Natural killer cell treated with Interleukin-12 subunit alpha and Interleukin-12 subunit beta and Interleukin-15 and Interleukin-18, amount 100 ng/mL, for 72 hours (primary cell): Measurements from ENCODE around the gene IPO4. TPM values are rescaled to one million over a fixed set of nuclear protein-coding genes. Genes with fewer than 3 reads are reported as not detected.

Source experiments
- ATAC-seq, 2 donors: fragments of 150-1000 bp; cut with Tn5 transposase in 1 of 2; sonication (Bioruptor Pico), chemical (Tn5 transposase) in 1 of 2; 2 replicates each; pipeline ENCODE4 v1.10.0; 2021
- DNase-seq: peaks from one replicate; pipeline ENCODE4 v3.0.0; 2022; ENCODE audit warnings: low spot score
- H3K27ac Mint-ChIP-seq, 2 donors: 1 replicate in 1 of 2; 2 replicates in 1 of 2; pipeline ENCODE4 v1.8.0; 2022; ENCODE audit warnings: mixed read lengths in 2 of 2, mild to moderate bottlenecking in 1 of 2, moderate library complexity in 1 of 2
- H3K27me3 Mint-ChIP-seq, 2 donors: 1 replicate in 1 of 2; 2 replicates in 1 of 2; pipeline ENCODE4 v1.8.0; 2022; ENCODE audit warnings: mixed read lengths in 2 of 2
- H3K36me3 Mint-ChIP-seq: one replicate; pipeline ENCODE4 v1.8.0; 2022; ENCODE audit warnings: mixed read lengths
- H3K4me1 Mint-ChIP-seq, 2 donors: 1 replicate in 1 of 2; 2 replicates in 1 of 2; pipeline ENCODE4 v1.8.0; 2022; ENCODE audit warnings: low read depth in 2 of 2, mixed read lengths in 2 of 2, mild to moderate bottlenecking in 1 of 2
- H3K4me3 Mint-ChIP-seq: one replicate; pipeline ENCODE4 v1.8.0; 2022; ENCODE audit warnings: mixed read lengths
- H3K9me3 Mint-ChIP-seq: 2 replicates; pipeline ENCODE4 v1.8.0; 2022; ENCODE audit warnings: mixed read lengths
- total RNA-seq, 2 donors: library from RNA; stranded (reverse); gene quantifications; one replicate each; pipeline ENCODE4 v1.2.3, GENCODE V29; 2022

The IPO4 gene
- total RNA-seq, 2 donors from 2014 or later, result 52.8 to 145 TPM

- Mint-ChIP-seq H3K9me3 (no peaks in the 10 kb centered on the region), H3K27ac (no peak overlapping the region), H3K27me3 (no peaks in the 10 kb centered on the region), H3K4me1 (peaks cover 0 to 16% of the 10 kb centered on the region in 2 donors), H3K4me3 (no peak overlapping the region), H3K36me3 (peaks cover 6% of the 10 kb centered on the region)
- no peak for ATAC-seq
- DNase-seq, result no peak
These were observed 9.2 kb downstream of the IPO4 start for GRCh38 chr14:24179294-24179960.

- DNase-seq (no peak), ATAC-seq (no peak)
- Mint-ChIP-seq H3K27ac (no peak overlapping the region), H3K9me3 (no peaks in the 10 kb centered on the region), H3K27me3 (no peaks in the 10 kb centered on the region), H3K4me1 (peaks cover 0 to 16% of the 10 kb centered on the region in 2 donors), H3K4me3 (no peak overlapping the region), H3K36me3 (peaks cover 6% of the 10 kb centered on the region)
These were observed 10.0 kb downstream of the IPO4 start for GRCh38 chr14:24178399-24179178.

GRCh38 chr14:24177891-24178290 is 10.7 kb downstream of the IPO4 start:
- Mint-ChIP-seq H3K27me3 (no peaks in the 10 kb centered on the region), H3K9me3 (no peaks in the 10 kb centered on the region), H3K4me3 (no peak overlapping the region), H3K4me1 (peaks cover 0 to 16% of the 10 kb centered on the region in 2 donors), H3K27ac (no peak overlapping the region), H3K36me3 (peaks cover 6% of the 10 kb centered on the region)
- no peak for DNase-seq
- no peak for ATAC-seq

- no peaks in the 10 kb centered on the region for H3K9me3 Mint-ChIP-seq
- no peaks in the 10 kb centered on the region for H3K27me3 Mint-ChIP-seq
- H3K27ac Mint-ChIP-seq, result no peak overlapping the region
- no peak overlapping the region for H3K4me3 Mint-ChIP-seq
- H3K4me1 Mint-ChIP-seq, result peaks cover 0 to 11% of the 10 kb centered on the region in 2 donors
- ATAC-seq (no peak), DNase-seq (no peak)
- peaks cover 6% of the 10 kb centered on the region for H3K36me3 Mint-ChIP-seq
These were observed 11.4 kb downstream of the IPO4 start for GRCh38 chr14:24177041-24177825.

- H3K9me3 Mint-ChIP-seq, result no peaks in the 10 kb centered on the region
- H3K36me3 Mint-ChIP-seq, result peaks cover 6% of the 10 kb centered on the region
- H3K4me3 Mint-ChIP-seq, result no peak overlapping the region
- no peaks in the 10 kb centered on the region for H3K27me3 Mint-ChIP-seq
- H3K27ac Mint-ChIP-seq, result no peak overlapping the region
- DNase-seq, result no peak
- ATAC-seq, result no peak
- H3K4me1 Mint-ChIP-seq, result peaks cover 1 to 15% of the 10 kb centered on the region in 2 donors
These were observed 12.0 kb downstream of the IPO4 start for GRCh38 chr14:24176599-24176998.

GRCh38 chr14:24172871-24173281 is 15.7 kb downstream of the IPO4 start:
- H3K27ac Mint-ChIP-seq, result peak overlapping the region in 1 of 2 donors; percentile 56
- DNase-seq (no peak), ATAC-seq (no peak)
- peak overlapping the region; percentile 44 for H3K4me3 Mint-ChIP-seq
- peaks cover 8% of the 10 kb centered on the region for H3K36me3 Mint-ChIP-seq
- H3K4me1 Mint-ChIP-seq, result peaks cover 13 to 16% of the 10 kb centered on the region in 2 donors
- no peaks in the 10 kb centered on the region for H3K27me3 Mint-ChIP-seq
- H3K9me3 Mint-ChIP-seq, result no peaks in the 10 kb centered on the region

GRCh38 chr14:24172261-24172860 is 16.3 kb downstream of the IPO4 start:
- H3K4me3 Mint-ChIP-seq, result peak overlapping the region; percentile 81
- peaks cover 18 to 20% of the 10 kb centered on the region in 2 donors for H3K4me1 Mint-ChIP-seq
- H3K9me3 Mint-ChIP-seq, result no peaks in the 10 kb centered on the region
- H3K27ac Mint-ChIP-seq, result peak overlapping the region in 1 of 2 donors; percentile 56
- ATAC-seq, result no peak
- no peak for DNase-seq
- H3K27me3 Mint-ChIP-seq, result no peaks in the 10 kb centered on the region
- H3K36me3 Mint-ChIP-seq, result peaks cover 13% of the 10 kb centered on the region

GRCh38 chr14:24171422-24172260 is 17.0 kb downstream of the IPO4 start, which contains the start of gene REC8:
Gene REC8 (plus strand): TSS chr14:24172080. CDS start chr14:24172553, 473 bp downstream.
- DNase-seq (peak; percentile 76), ATAC-seq (peak; percentile 83 to 86)
- Mint-ChIP-seq H3K4me3 (peak within 1 kb of the TSS; percentile 81), H3K4me1 (peaks cover 19 to 21% of the 10 kb centered on the region in 2 donors), H3K9me3 (no peaks in the 10 kb centered on the region), H3K27me3 (no peaks in the 10 kb centered on the region), H3K27ac (peak within 1 kb of the TSS; percentile 56 to 74), H3K36me3 (peaks cover 15% of the 10 kb centered on the region)

GRCh38 chr14:24167469-24168114 is 21.0 kb downstream of the IPO4 start:
- DNase-seq (no peak), ATAC-seq (no peak)
- Mint-ChIP-seq H3K4me3 (no peak overlapping the region), H3K4me1 (peaks cover 27 to 44% of the 10 kb centered on the region in 2 donors), H3K27me3 (no peaks in the 10 kb centered on the region), H3K36me3 (peaks cover 24% of the 10 kb centered on the region), H3K9me3 (no peaks in the 10 kb centered on the region), H3K27ac (peak overlapping the region; percentile 52 to 71)

GRCh38 chr14:24165785-24166184 is 22.8 kb downstream of the IPO4 start:
- no peaks in the 10 kb centered on the region for H3K27me3 Mint-ChIP-seq
- DNase-seq, result no peak
- H3K36me3 Mint-ChIP-seq, result peaks cover 24% of the 10 kb centered on the region
- H3K9me3 Mint-ChIP-seq, result no peaks in the 10 kb centered on the region
- no peak overlapping the region for H3K4me3 Mint-ChIP-seq
- no peak for ATAC-seq
- peaks cover 33 to 51% of the 10 kb centered on the region in 2 donors for H3K4me1 Mint-ChIP-seq
- peak overlapping the region in 1 of 2 donors; percentile 71 for H3K27ac Mint-ChIP-seq

- Mint-ChIP-seq H3K4me1 (peaks cover 39 to 49% of the 10 kb centered on the region in 2 donors), H3K4me3 (peak overlapping the region; percentile 38), H3K27me3 (no peaks in the 10 kb centered on the region), H3K9me3 (no peaks in the 10 kb centered on the region), H3K36me3 (peaks cover 22% of the 10 kb centered on the region), H3K27ac (peak overlapping the region; percentile 64 to 71)
- DNase-seq (no peak), ATAC-seq (no peak)
These were observed 24.1 kb downstream of the IPO4 start for GRCh38 chr14:24164518-24164991.

GRCh38 chr14:24162093-24162492 is 26.5 kb downstream of the IPO4 start:
- Mint-ChIP-seq H3K4me1 (peaks cover 26 to 38% of the 10 kb centered on the region in 2 donors), H3K36me3 (peaks cover 9% of the 10 kb centered on the region), H3K4me3 (peak overlapping the region; percentile 96), H3K9me3 (no peaks in the 10 kb centered on the region), H3K27ac (peak overlapping the region; percentile 95 to 97), H3K27me3 (no peaks in the 10 kb centered on the region)
- DNase-seq (no peak), ATAC-seq (no peak)
